Smooth muscle cell (in vitro differentiated cells): ENCODE data around the gene PGAM1. TPM values are rescaled to one million over a fixed set of nuclear protein-coding genes. Genes with fewer than 3 reads are reported as not detected.

Experiments used
- DNase-seq: peaks from one replicate; lab custom pipeline; 2025; ENCODE audit not compliant: unreplicated experiment; lab: John Stamatoyannopoulos, UW
- H2AFZ ChIP-seq: fragments of 200-600 bp; sonication (generic); 2 replicates; pipeline ENCODE4 v1.6.0; 2016; ENCODE audit warnings: antibody characterized with exemption, low read depth, mild to moderate bottlenecking
- H3F3A ChIP-seq: fragments of 200-600 bp; sonication (generic); 2 replicates; pipeline ENCODE4 v1.6.0; 2017; ENCODE audit warnings: antibody characterized with exemption, low read depth
- H3K27ac ChIP-seq: fragments of 200-600 bp; sonication (generic); 2 replicates; pipeline ENCODE4 v1.5.1; 2016; ENCODE audit warnings: low read depth, mild to moderate bottlenecking
- H3K27me3 ChIP-seq: fragments of 200-600 bp; sonication (generic); 2 replicates; pipeline ENCODE4 v1.6.1; 2016; ENCODE audit warnings: low read depth, mild to moderate bottlenecking
- H3K36me3 ChIP-seq: fragments of 200-600 bp; sonication (generic); 2 replicates; pipeline ENCODE4 v1.5.1; 2016; ENCODE audit warnings: low read depth
- H3K4me1 ChIP-seq: fragments of 200-600 bp; sonication (generic); 2 replicates; pipeline ENCODE4 v1.5.1; 2016; ENCODE audit warnings: low read depth
- H3K4me2 ChIP-seq: fragments of 200-600 bp; sonication (generic); 2 replicates; pipeline ENCODE4 v1.6.0; 2016; ENCODE audit warnings: mild to moderate bottlenecking
- H3K4me3 ChIP-seq: fragments of 200-600 bp; sonication (generic); 2 replicates; pipeline ENCODE4 v1.5.1; 2016; ENCODE audit warnings: mild to moderate bottlenecking
- H3K79me2 ChIP-seq: fragments of 200-600 bp; sonication (generic); 2 replicates; pipeline ENCODE4 v1.6.0; 2016; ENCODE audit warnings: low read depth, mild to moderate bottlenecking
- H3K9ac ChIP-seq: fragments of 200-600 bp; sonication (generic); 2 replicates; pipeline ENCODE4 v1.6.0; 2016; ENCODE audit warnings: low read depth
- H3K9me3 ChIP-seq: fragments of 200-600 bp; sonication (generic); replicated peaks from 2 replicates; pipeline ENCODE4 v1.5.1; 2016; ENCODE audit warnings: low read depth
- H4K20me1 ChIP-seq: fragments of 200-600 bp; sonication (generic); 2 replicates; pipeline ENCODE4 v1.6.0; 2016; ENCODE audit warnings: low read depth
- WGBS: methylation state at CpG from one replicate; pipeline ENCODE4 v1.1.7; 2016; ENCODE audit warnings: low lambda C conversion rate; 5-methylcytosine and 5-hydroxymethylcytosine counted together
- polyA plus RNA-seq: library from polyadenylated mRNA; unstranded; fragments of >200 nt; fragmentation: Nextera tagmentation; extraction: Ambion mirVana; gene quantifications from 2 replicates; pipeline ENCODE4 v1.2.1, GENCODE V29; 2016
- total RNA-seq: library from RNA; depleted of rRNA; stranded (reverse); fragments of >200 nt; gene quantifications from 2 replicates; pipeline ENCODE4 v1.2.3, GENCODE V29; 2014
- TF ChIP-seq, protein P1 (sequence below): fragments of 200-600 bp; sonication (generic); IDR thresholded peaks from 2 replicates; pipeline ENCODE4 v1.5.1; 2017; ENCODE audit warnings: borderline replicate concordance, mild to moderate bottlenecking, antibody characterized with exemption; ENCODE audit not compliant: insufficient read depth, poor library complexity, severe bottlenecking

PGAM1 gene
- total and polyA plus RNA-seq, 2 experiments from 2014 or later, result 725 to 957 TPM

DNA sequence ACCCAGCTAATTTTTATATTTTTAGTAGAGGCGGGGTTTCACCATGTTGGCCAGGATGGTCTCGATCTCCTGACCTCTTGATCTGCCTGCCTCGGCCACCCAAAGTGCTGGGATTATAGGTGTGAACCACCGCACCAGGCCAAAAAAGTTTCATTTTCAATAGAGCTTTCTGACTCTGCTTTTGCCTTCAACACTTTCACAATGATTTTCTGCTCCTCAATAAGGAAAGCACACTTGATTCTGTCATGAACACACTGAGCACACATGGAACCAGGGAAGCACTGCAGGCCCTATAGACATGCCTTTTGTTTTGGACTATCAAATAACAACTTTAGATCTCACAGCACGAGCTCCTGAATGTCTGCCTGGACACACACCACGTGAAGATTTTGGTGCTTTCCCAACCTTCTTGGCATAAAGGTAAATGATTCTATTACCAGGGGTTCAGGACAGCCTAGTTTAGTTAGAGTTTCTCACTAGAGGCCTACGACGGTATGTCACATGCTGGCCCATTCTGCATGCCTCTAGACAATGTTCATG, 32.9 kb upstream of the PGAM1 start:
- no peaks in the 10 kb centered on the region for H3K9me3 ChIP-seq
- H3K4me2 ChIP-seq, result no peak overlapping the region
- H2AFZ ChIP-seq, result no peak overlapping the region
- no peaks in the 10 kb centered on the region for H3K4me1 ChIP-seq
- no peak overlapping the region for H3K9ac ChIP-seq
- no peak for DNase-seq
- no peak overlapping the region for H3K27ac ChIP-seq
- peaks cover 3% of the 10 kb centered on the region for H3K79me2 ChIP-seq
- no peaks in the 10 kb centered on the region for H3K27me3 ChIP-seq
- no peaks in the 10 kb centered on the region for H3F3A ChIP-seq
- TF ChIP-seq, protein P1, sequence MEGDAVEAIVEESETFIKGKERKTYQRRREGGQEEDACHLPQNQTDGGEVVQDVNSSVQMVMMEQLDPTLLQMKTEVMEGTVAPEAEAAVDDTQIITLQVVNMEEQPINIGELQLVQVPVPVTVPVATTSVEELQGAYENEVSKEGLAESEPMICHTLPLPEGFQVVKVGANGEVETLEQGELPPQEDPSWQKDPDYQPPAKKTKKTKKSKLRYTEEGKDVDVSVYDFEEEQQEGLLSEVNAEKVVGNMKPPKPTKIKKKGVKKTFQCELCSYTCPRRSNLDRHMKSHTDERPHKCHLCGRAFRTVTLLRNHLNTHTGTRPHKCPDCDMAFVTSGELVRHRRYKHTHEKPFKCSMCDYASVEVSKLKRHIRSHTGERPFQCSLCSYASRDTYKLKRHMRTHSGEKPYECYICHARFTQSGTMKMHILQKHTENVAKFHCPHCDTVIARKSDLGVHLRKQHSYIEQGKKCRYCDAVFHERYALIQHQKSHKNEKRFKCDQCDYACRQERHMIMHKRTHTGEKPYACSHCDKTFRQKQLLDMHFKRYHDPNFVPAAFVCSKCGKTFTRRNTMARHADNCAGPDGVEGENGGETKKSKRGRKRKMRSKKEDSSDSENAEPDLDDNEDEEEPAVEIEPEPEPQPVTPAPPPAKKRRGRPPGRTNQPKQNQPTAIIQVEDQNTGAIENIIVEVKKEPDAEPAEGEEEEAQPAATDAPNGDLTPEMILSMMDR, result no peak
- H3K36me3 ChIP-seq, result no peaks in the 10 kb centered on the region
- H3K4me3 ChIP-seq, result no peak overlapping the region
- 97% methylated on average over 8 of the region's 8 CpGs for WGBS
- H4K20me1 ChIP-seq, result no peaks in the 10 kb centered on the region

DNA sequence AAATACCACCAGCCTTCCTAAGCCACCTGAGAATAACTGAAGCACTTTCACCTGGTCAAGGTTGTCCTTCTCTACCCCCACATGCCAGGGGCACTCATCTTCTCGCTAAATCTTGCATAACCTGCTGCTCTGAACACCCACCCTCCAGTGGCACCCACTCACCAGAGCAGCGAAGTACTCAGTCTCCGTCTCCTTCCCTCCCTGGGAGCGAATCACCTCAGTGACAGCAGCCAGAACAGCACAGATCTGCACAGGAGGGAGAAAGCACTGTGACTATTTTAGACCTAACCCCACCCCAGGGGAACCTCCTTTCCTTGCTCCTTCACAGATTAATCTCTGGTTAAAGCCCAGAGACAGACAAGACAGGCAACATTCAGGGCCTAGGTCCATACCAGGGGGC, 29.9 kb upstream of the PGAM1 start:
- Histone ChIP-seq H3K4me2 (no peak overlapping the region), H3K27ac (no peak overlapping the region), H3K27me3 (no peaks in the 10 kb centered on the region), H2AFZ (no peak overlapping the region), H4K20me1 (no peaks in the 10 kb centered on the region), H3K9me3 (no peaks in the 10 kb centered on the region), H3K36me3 (no peaks in the 10 kb centered on the region), H3K79me2 (peaks cover 17% of the 10 kb centered on the region), H3K4me1 (peaks cover 11% of the 10 kb centered on the region), H3F3A (no peaks in the 10 kb centered on the region), H3K4me3 (no peak overlapping the region), H3K9ac (no peak overlapping the region)
- TF ChIP-seq, protein P1, result no peak
- DNase-seq, result no peak
- 98% methylated on average over 4 of the region's 4 CpGs for WGBS

DNA sequence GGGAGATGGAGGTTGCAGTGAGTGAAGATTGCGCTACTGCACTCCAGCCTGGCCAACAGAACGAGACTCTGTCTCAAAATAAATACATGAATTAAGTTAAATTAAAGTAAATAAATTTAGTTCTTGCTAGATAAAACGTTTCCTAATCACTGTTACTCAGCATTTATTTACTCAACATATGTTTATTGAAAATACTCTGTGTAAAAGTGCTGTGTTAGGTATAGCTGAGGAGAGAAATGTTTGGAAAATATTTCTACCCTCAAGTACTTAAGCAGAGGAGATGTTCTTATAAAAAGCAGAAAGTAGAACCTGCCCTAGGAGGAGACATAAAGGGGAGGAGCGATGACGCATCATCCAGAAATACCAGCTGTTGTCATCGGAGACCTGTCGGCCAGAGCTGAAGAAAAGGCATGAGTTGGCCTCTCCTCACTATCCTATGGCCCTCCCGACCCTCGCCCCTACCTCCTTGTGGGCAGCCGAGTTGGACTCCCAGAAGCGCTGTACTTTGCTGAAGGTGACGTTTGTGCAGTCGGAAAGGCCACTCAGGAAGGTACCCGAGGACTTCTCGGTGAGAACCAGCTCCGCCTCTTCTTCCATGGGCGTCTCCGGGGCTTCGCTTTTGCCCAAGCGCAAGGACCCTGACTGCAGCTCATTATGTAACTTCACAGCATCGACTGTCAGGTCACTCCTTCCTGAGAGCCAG, 26.0 kb upstream of the PGAM1 start:
- Histone ChIP-seq H3K27ac (peak overlapping the region; percentile 95), H3F3A (no peaks in the 10 kb centered on the region), H3K27me3 (no peaks in the 10 kb centered on the region), H2AFZ (no peak overlapping the region), H3K9me3 (no peaks in the 10 kb centered on the region), H3K4me1 (peaks cover 11% of the 10 kb centered on the region), H3K4me3 (peak overlapping the region; percentile 78), H3K4me2 (peak overlapping the region; percentile 90), H3K9ac (peak overlapping the region; percentile 96), H3K79me2 (peaks cover 17% of the 10 kb centered on the region), H3K36me3 (no peaks in the 10 kb centered on the region), H4K20me1 (no peaks in the 10 kb centered on the region)
- WGBS, result 40% methylated on average over 21 of the region's 21 CpGs
- TF ChIP-seq, protein P1, result no peak
- DNase-seq, result no peak
